HepG2 (cell line): ENCODE data around the gene AHCY. TPM values are rescaled to one million over a fixed set of nuclear protein-coding genes. Genes with fewer than 3 reads are reported as not detected.
A peak's percentile ranks its signal among the peaks of the same experiment; 100 is the strongest.

ENCODE experiments used
- EHMT2 ChIP-seq: fragments of 200-600 bp; sonication (generic); IDR thresholded peaks from 2 replicates; pipeline ENCODE4 v1.7.0; 2017; ENCODE audit warnings: antibody characterized with exemption, low read depth, low read length, borderline replicate concordance
- GZF1 ChIP-seq: sonication (generic); formaldehyde crosslinking; IDR thresholded peaks from 2 replicates; pipeline ENCODE4 v1.5.1; 2020; ENCODE audit warnings: mild to moderate bottlenecking, missing genetic modification reagents
- HCFC1 ChIP-seq: fragments of 150-350 bp; IDR thresholded peaks from 2 replicates; pipeline ENCODE4 v1.6.1; 2014; ENCODE audit warnings: low read depth, low read length
- HMG20A ChIP-seq: IDR thresholded peaks from 2 replicates; pipeline ENCODE4 v1.6.1; 2016; ENCODE audit warnings: borderline replicate concordance
- NFAT5 ChIP-seq: sonication (generic); formaldehyde crosslinking; IDR thresholded peaks from 2 replicates; pipeline ENCODE4 v1.4.0; 2020; ENCODE audit warnings: missing genetic modification reagents
- ZHX2 ChIP-seq, 2 experiments: sonication (generic) in 1 of 2; formaldehyde crosslinking in 1 of 2; IDR thresholded peaks; 2 replicates each; pipeline versions ENCODE4 v1.6.1 to v1.9.0; 2014 to 2022; ENCODE audit warnings: antibody characterized with exemption in 1 of 2, borderline replicate concordance in 1 of 2, inconsistent platforms in 1 of 2, low read depth in 1 of 2, missing genetic modification reagents in 1 of 2
- ZNF180 ChIP-seq: sonication (generic); formaldehyde crosslinking; IDR thresholded peaks from 2 replicates; pipeline ENCODE4 v1.4.0; 2020; ENCODE audit warnings: low read depth, missing genetic modification reagents, borderline replicate concordance
- ZNF501 ChIP-seq: sonication (generic); formaldehyde crosslinking; IDR thresholded peaks from 2 replicates; pipeline ENCODE4 v1.5.1; 2020; ENCODE audit warnings: mild to moderate bottlenecking, moderate library complexity, missing genetic modification reagents
- ZNF609 ChIP-seq: sonication (generic); formaldehyde crosslinking; IDR thresholded peaks from 2 replicates; pipeline ENCODE4 v1.4.0; 2020; ENCODE audit warnings: mild to moderate bottlenecking, missing genetic modification reagents, borderline replicate concordance
- ZNF772 ChIP-seq: sonication (generic); formaldehyde crosslinking; IDR thresholded peaks from 2 replicates; pipeline ENCODE4 v1.5.0; 2020; ENCODE audit warnings: mild to moderate bottlenecking, missing genetic modification reagents
- polyA plus RNA-seq, 8 experiments: library from polyadenylated mRNA; depleted of rRNA in 3 of 8; stranded (reverse) in 7 of 8; unstranded in 1 of 8; fragments of >200 nt; fragmentation: Illumina TruSeq in 4 of 8; extraction: Trizol in 4 of 8; gene quantifications; 2 replicates each; pipeline versions ENCODE4 v1.2.1 to v1.2.3, GENCODE V29; 2011 to 2016; ENCODE audit warnings: low read depth in 4 of 8, missing spikeins in 1 of 8, mixed read lengths in 1 of 8; ENCODE audit not compliant: insufficient read depth in 1 of 8
- total RNA-seq, 5 experiments: library from RNA; depleted of rRNA; stranded (reverse); fragments of >200 nt; fragmentation: Illumina TruSeq; extraction: Trizol; gene quantifications; 2 replicates each; pipeline ENCODE4 v1.2.3, GENCODE V29; 2016; ENCODE audit warnings: low read depth in 1 of 5

The AHCY gene
- total and polyA plus RNA-seq, 2 of the 13 experiments (the other 11 are each of a cell fraction or from before 2014, with no cell fraction given), result 407 to 419 TPM

- no peak for TF ChIP-seq ZHX2 (IDR thresholded peaks at IDR 0.05; ENCODE audit: low read depth)
- TF ChIP-seq ZHX2 (CRISPR knock-in tag; IDR thresholded peaks at IDR 0.05; ENCODE audit: borderline replicate concordance), result no peak
- TF ChIP-seq ZNF501 (CRISPR knock-in tag), result peak; percentile 69
- TF ChIP-seq ZNF609 (CRISPR knock-in tag), result peak; percentile 73; the same call in 1 of the 2 replicates
- no peak for TF ChIP-seq EHMT2
- TF ChIP-seq HCFC1, result no peak
- TF ChIP-seq HMG20A, result peak; percentile 51; the same call in 1 of the 2 replicates
- no peak for TF ChIP-seq ZNF180 (CRISPR knock-in tag)
- TF ChIP-seq GZF1, result no peak
- no peak for TF ChIP-seq ZNF772 (CRISPR knock-in tag)
- TF ChIP-seq NFAT5 (CRISPR knock-in tag), result no peak
Measured at GRCh38 chr20:34300809-34301586, 2.2 kb downstream of the AHCY start (continued).
